Measurements from ENCODE around the gene SFMBT1. TPM values are rescaled to one million over a fixed set of nuclear protein-coding genes. Genes with fewer than 3 reads are reported as not detected.

Gene SFMBT1
- total RNA-seq, 1 experiment from 2014 or later: 14.8 TPM

- H3K9me3 ChIP-seq (ENCODE audit: control insufficient read depth in 1 of 2, insufficient read depth in 1 of 2, low read depth in 1 of 2, low read length in 2 of 2): no peaks in the 10 kb centered on the region
- H3K27me3 ChIP-seq (ENCODE audit: insufficient read depth, low read length): no peaks in the 10 kb centered on the region
- H2AFZ ChIP-seq (ENCODE audit: low read depth, low read length, poor library complexity, severe bottlenecking): no peak overlapping the region
- H3K79me2 ChIP-seq (ENCODE audit: insufficient read depth, low read length): no peaks in the 10 kb centered on the region
- H3K4me1 ChIP-seq (ENCODE audit: control insufficient read depth in 1 of 2, insufficient read depth in 2 of 2, low read length in 2 of 2): peaks cover 0 to 13% of the 10 kb centered on the region in 2 experiments; a peak in 2 of 4 replicates
- POLR2A ChIA-PET: no interaction called here
- DNase-seq (ENCODE audit: low read depth, low spot score): no peak
- CTCF ChIA-PET: no interaction called here
- no peak for ATAC-seq
- H3K9ac ChIP-seq (ENCODE audit: low read length): no peak overlapping the region
- H3K36me3 ChIP-seq (ENCODE audit: control insufficient read depth in 1 of 2, insufficient read depth in 2 of 2, low read length in 2 of 2): no peaks in the 10 kb centered on the region
- no peaks in the 10 kb centered on the region for H3K9me2 ChIP-seq (ENCODE audit: insufficient read depth)
- no peak overlapping the region for H3K27ac ChIP-seq (ENCODE audit: low read depth, low read length)
- H4K20me1 ChIP-seq (ENCODE audit: insufficient read depth): no peaks in the 10 kb centered on the region
- H3K4me2 ChIP-seq (ENCODE audit: low read length): no peak overlapping the region
- RAD21 ChIA-PET (ENCODE audit: low non-redundant PET in 1 of 2, low total read pairs in 2 of 2, uncharacterized antibody in 2 of 2, unreplicated experiment in 2 of 2): no interaction called here
- no peak overlapping the region for H3K4me3 ChIP-seq (replicated peaks in 1 of 2; ENCODE audit: low read depth in 1 of 2, low read length in 2 of 2)
- intact Hi-C loops (cut with micrococcal nuclease): no loop called here
- BruUV-seq (replicated peaks): no TSS peak
- TF ChIP-seq JUND (IDR thresholded peaks at IDR 0.05) (no peak), ATF3 (IDR thresholded peaks at IDR 0.05) (no peak), RAD21 (IDR thresholded peaks at IDR 0.05; ENCODE audit: low read depth) (no peak), POLR2AphosphoS5 (IDR thresholded peaks at IDR 0.05; ENCODE audit: low read depth, low read length) (no peak), ELF1 (IDR thresholded peaks at IDR 0.05; ENCODE audit: borderline replicate concordance, low read depth) (no peak), SRF (IDR thresholded peaks at IDR 0.05; ENCODE audit: low read depth) (no peak), EZH2 (IDR thresholded peaks at IDR 0.05) (no peak), POLR2A (IDR thresholded peaks at IDR 0.05; ENCODE audit: borderline replicate concordance, extremely low read depth, insufficient read depth, insufficient read length) (no peak), CEBPB (IDR thresholded peaks at IDR 0.05; ENCODE audit: low read depth) (no peak), EZH2phosphoT487 (IDR thresholded peaks at IDR 0.05; ENCODE audit: borderline replicate concordance) (no peak), FOSL1 (IDR thresholded peaks at IDR 0.05; ENCODE audit: low read depth) (no peak), SP1 (IDR thresholded peaks at IDR 0.05; ENCODE audit: low read depth) (no peak), YY1 (IDR thresholded peaks at IDR 0.05; ENCODE audit: extremely low read depth, insufficient replicate concordance, low read depth, low read length) (no peak)
- TF ChIP-seq, protein P1, sequence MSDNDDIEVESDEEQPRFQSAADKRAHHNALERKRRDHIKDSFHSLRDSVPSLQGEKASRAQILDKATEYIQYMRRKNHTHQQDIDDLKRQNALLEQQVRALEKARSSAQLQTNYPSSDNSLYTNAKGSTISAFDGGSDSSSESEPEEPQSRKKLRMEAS (IDR thresholded peaks at IDR 0.05): no peak
These were observed 37.6 kb upstream of the SFMBT1 start for GRCh38 chr3:53083521-53083920.
